ENCODE results near the gene CD79B. TPM values are rescaled to one million over a fixed set of nuclear protein-coding genes. Genes with fewer than 3 reads are reported as not detected.

The CD79B gene
- total and polyA plus RNA-seq, 2 of the 8 experiments (the other 6 are each of a cell fraction or from before 2014, with no cell fraction given), result 1.5 to 3.9 TPM

- TF ChIP-seq CTCF (IDR thresholded peaks at IDR 0.05; ENCODE audit: control extremely low read depth in 1 of 3, insufficient read depth in 1 of 3, low read depth in 1 of 3, low read length in 3 of 3) (no peak), SP1 (IDR thresholded peaks at IDR 0.05; ENCODE audit: low read depth, low read length) (no peak), USF2 (IDR thresholded peaks at IDR 0.05; ENCODE audit: low read length) (no peak), ZNF274 (IDR thresholded peaks at IDR 0.05; ENCODE audit: borderline replicate concordance, extremely low read depth, low read length) (no peak)
Measured at GRCh38 chr17:63937920-63938319, 5.8 kb upstream of the CD79B start (continued).
